H1 (cell line): Measurements from ENCODE around the gene KCNC1. TPM values are rescaled to one million over a fixed set of nuclear protein-coding genes. Genes with fewer than 3 reads are reported as not detected.

Experiments
- ASH2L ChIP-seq: fragments of 200-600, 300-600 bp; sonication (generic); IDR thresholded peaks from one replicate; pipeline ENCODE4 v1.7.1; 2017; ENCODE audit warnings: low read length
- BACH1 ChIP-seq: IDR thresholded peaks from 2 replicates; pipeline ENCODE4 v1.6.1; 2012; ENCODE audit warnings: low read length, improper control_type of control experiment
- CEBPB ChIP-seq: IDR thresholded peaks from 2 replicates; pipeline ENCODE4 v1.6.1; 2012; ENCODE audit warnings: low read depth, low read length
- EGR1 ChIP-seq: IDR thresholded peaks from 2 replicates; pipeline ENCODE4 v1.6.1; 2011; ENCODE audit warnings: low read depth, low read length, borderline replicate concordance
- EP300 ChIP-seq, 2 experiments: IDR thresholded peaks; 1 replicate in 1 of 2; 2 replicates in 1 of 2; pipeline ENCODE4 v1.6.1; 2011 to 2012; ENCODE audit warnings: low read depth in 2 of 2, low read length in 2 of 2, mild to moderate bottlenecking in 2 of 2, borderline replicate concordance in 1 of 2, inconsistent platforms in 1 of 2, moderate library complexity in 1 of 2
- HDAC6 ChIP-seq: IDR thresholded peaks from one replicate; pipeline ENCODE4 v1.7.1; 2012; ENCODE audit warnings: low read depth, mild to moderate bottlenecking, inconsistent platforms, low read length, moderate library complexity
- JUND ChIP-seq: IDR thresholded peaks from 2 replicates; pipeline ENCODE4 v1.6.1; 2011; ENCODE audit warnings: mild to moderate bottlenecking, improper control_type of control experiment, low read length
- MAFK ChIP-seq: IDR thresholded peaks from 2 replicates; pipeline ENCODE4 v1.6.1; 2012; ENCODE audit warnings: low read depth, mild to moderate bottlenecking, improper control_type of control experiment, low read length
- NRF1 ChIP-seq: IDR thresholded peaks from 2 replicates; pipeline ENCODE4 v1.6.1; 2011; ENCODE audit warnings: mild to moderate bottlenecking, low read depth, low read length, improper control_type of control experiment
- RXRA ChIP-seq: IDR thresholded peaks from 2 replicates; pipeline ENCODE4 v1.6.1; 2011; ENCODE audit warnings: low read depth, mild to moderate bottlenecking, low read length, moderate library complexity; ENCODE audit not compliant: insufficient read depth
- TAF1 ChIP-seq: IDR thresholded peaks from 2 replicates; pipeline ENCODE4 v1.6.1; 2011; ENCODE audit warnings: mild to moderate bottlenecking, low read depth, low read length
- polyA plus RNA-seq, 7 experiments: library from polyadenylated mRNA; depleted of rRNA in 3 of 7; stranded (reverse) in 5 of 7; unstranded in 2 of 7; fragments of >200 nt in 5 of 7; fragments of 200-250 nt in 2 of 7; gene quantifications; 1 replicate in 5 of 7; 2 replicates in 1 of 7; 4 replicates in 1 of 7; pipeline versions ENCODE4 v1.2.1 to v1.2.3, GENCODE V29; 2011 to 2013; ENCODE audit warnings: missing spikeins in 2 of 7, mixed read lengths in 2 of 7
- total RNA-seq: library from RNA; stranded (reverse); fragmentation: NEBNext Ultra II Directional; extraction: Animal tissue kit (Norgen Biotek cat#: 25700); gene quantifications from 2 replicates; pipeline ENCODE4 v1.2.1, GENCODE V29; 2021
- TF ChIP-seq, protein P1 (sequence below): fragments of 300-600 bp; sonication (generic); IDR thresholded peaks from 2 replicates; pipeline ENCODE4 v1.7.1; 2012; ENCODE audit warnings: low read length, moderate library complexity, mild to moderate bottlenecking, inconsistent platforms; ENCODE audit not compliant: insufficient replicate concordance
- TF ChIP-seq, protein P2 (sequence below): IDR thresholded peaks from 2 replicates; pipeline ENCODE4 v1.6.1; 2011; ENCODE audit warnings: low read depth, mild to moderate bottlenecking, low read length; ENCODE audit not compliant: insufficient read depth

Gene KCNC1
- total and polyA plus RNA-seq, 2 of the 8 experiments (the other 6 are each of a cell fraction or from before 2014, with no cell fraction given) = 0.11 to 0.26 TPM

DNA sequence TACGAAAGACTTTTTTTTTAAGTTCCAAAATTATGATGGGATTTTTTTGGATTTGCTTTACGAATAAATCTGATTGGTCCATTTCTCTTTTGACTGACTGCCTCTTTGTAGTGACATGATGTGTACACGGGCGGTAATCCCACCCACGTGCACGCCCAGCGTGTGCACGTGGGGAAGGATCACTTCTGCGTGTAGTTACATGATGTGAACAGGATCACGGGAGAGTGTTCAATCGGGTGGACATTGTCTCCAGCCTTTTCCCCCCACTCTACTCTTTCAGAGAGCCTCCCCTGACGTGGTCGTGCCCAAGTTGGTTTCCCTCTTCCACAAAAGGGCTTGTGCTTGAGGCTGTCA, 43.1 kb downstream of the KCNC1 start (continued):
- TF ChIP-seq, protein P1, sequence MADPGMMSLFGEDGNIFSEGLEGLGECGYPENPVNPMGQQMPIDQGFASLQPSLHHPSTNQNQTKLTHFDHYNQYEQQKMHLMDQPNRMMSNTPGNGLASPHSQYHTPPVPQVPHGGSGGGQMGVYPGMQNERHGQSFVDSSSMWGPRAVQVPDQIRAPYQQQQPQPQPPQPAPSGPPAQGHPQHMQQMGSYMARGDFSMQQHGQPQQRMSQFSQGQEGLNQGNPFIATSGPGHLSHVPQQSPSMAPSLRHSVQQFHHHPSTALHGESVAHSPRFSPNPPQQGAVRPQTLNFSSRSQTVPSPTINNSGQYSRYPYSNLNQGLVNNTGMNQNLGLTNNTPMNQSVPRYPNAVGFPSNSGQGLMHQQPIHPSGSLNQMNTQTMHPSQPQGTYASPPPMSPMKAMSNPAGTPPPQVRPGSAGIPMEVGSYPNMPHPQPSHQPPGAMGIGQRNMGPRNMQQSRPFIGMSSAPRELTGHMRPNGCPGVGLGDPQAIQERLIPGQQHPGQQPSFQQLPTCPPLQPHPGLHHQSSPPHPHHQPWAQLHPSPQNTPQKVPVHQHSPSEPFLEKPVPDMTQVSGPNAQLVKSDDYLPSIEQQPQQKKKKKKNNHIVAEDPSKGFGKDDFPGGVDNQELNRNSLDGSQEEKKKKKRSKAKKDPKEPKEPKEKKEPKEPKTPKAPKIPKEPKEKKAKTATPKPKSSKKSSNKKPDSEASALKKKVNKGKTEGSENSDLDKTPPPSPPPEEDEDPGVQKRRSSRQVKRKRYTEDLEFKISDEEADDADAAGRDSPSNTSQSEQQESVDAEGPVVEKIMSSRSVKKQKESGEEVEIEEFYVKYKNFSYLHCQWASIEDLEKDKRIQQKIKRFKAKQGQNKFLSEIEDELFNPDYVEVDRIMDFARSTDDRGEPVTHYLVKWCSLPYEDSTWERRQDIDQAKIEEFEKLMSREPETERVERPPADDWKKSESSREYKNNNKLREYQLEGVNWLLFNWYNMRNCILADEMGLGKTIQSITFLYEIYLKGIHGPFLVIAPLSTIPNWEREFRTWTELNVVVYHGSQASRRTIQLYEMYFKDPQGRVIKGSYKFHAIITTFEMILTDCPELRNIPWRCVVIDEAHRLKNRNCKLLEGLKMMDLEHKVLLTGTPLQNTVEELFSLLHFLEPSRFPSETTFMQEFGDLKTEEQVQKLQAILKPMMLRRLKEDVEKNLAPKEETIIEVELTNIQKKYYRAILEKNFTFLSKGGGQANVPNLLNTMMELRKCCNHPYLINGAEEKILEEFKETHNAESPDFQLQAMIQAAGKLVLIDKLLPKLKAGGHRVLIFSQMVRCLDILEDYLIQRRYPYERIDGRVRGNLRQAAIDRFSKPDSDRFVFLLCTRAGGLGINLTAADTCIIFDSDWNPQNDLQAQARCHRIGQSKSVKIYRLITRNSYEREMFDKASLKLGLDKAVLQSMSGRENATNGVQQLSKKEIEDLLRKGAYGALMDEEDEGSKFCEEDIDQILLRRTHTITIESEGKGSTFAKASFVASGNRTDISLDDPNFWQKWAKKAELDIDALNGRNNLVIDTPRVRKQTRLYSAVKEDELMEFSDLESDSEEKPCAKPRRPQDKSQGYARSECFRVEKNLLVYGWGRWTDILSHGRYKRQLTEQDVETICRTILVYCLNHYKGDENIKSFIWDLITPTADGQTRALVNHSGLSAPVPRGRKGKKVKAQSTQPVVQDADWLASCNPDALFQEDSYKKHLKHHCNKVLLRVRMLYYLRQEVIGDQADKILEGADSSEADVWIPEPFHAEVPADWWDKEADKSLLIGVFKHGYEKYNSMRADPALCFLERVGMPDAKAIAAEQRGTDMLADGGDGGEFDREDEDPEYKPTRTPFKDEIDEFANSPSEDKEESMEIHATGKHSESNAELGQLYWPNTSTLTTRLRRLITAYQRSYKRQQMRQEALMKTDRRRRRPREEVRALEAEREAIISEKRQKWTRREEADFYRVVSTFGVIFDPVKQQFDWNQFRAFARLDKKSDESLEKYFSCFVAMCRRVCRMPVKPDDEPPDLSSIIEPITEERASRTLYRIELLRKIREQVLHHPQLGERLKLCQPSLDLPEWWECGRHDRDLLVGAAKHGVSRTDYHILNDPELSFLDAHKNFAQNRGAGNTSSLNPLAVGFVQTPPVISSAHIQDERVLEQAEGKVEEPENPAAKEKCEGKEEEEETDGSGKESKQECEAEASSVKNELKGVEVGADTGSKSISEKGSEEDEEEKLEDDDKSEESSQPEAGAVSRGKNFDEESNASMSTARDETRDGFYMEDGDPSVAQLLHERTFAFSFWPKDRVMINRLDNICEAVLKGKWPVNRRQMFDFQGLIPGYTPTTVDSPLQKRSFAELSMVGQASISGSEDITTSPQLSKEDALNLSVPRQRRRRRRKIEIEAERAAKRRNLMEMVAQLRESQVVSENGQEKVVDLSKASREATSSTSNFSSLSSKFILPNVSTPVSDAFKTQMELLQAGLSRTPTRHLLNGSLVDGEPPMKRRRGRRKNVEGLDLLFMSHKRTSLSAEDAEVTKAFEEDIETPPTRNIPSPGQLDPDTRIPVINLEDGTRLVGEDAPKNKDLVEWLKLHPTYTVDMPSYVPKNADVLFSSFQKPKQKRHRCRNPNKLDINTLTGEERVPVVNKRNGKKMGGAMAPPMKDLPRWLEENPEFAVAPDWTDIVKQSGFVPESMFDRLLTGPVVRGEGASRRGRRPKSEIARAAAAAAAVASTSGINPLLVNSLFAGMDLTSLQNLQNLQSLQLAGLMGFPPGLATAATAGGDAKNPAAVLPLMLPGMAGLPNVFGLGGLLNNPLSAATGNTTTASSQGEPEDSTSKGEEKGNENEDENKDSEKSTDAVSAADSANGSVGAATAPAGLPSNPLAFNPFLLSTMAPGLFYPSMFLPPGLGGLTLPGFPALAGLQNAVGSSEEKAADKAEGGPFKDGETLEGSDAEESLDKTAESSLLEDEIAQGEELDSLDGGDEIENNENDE = no peak
- TF ChIP-seq MAFK = no peak
- no peak for TF ChIP-seq TAF1
- no peak for TF ChIP-seq HDAC6
- TF ChIP-seq ASH2L = no peak
- no peak for TF ChIP-seq BACH1
- TF ChIP-seq EP300 (IDR thresholded peaks at IDR 0.05; ENCODE audit: borderline replicate concordance in 1 of 2, low read depth in 2 of 2, low read length in 2 of 2) = no peak
- TF ChIP-seq NRF1 = no peak
- no peak for TF ChIP-seq CEBPB
- TF ChIP-seq JUND = no peak
- TF ChIP-seq, protein P2, sequence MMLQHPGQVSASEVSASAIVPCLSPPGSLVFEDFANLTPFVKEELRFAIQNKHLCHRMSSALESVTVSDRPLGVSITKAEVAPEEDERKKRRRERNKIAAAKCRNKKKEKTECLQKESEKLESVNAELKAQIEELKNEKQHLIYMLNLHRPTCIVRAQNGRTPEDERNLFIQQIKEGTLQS = no peak
- no peak for TF ChIP-seq EGR1
- no peak for TF ChIP-seq RXRA
